Measurements from ENCODE around the gene RYR2.

RYR2 gene

DNA sequence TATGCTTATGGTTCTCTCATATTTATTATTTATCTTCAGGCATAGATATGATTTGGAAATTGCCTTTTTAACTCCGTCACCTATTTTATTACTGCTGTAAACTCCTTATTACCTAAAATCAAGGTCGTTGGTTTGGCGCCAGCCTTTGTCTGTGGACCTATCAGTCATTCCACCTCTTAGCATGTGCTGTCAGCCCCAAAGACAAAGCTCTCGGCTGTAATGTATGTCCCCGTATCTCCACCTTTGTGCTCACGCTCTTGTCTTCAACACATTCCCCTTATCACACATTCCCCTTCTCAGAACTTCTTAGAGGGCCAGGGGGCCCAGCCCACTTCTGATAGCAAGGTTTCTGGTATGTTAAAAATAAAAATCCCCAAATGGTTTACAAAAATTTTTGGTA lies 342.2 kb downstream of the RYR2 start:
- DNase-seq, result no peak

DNA sequence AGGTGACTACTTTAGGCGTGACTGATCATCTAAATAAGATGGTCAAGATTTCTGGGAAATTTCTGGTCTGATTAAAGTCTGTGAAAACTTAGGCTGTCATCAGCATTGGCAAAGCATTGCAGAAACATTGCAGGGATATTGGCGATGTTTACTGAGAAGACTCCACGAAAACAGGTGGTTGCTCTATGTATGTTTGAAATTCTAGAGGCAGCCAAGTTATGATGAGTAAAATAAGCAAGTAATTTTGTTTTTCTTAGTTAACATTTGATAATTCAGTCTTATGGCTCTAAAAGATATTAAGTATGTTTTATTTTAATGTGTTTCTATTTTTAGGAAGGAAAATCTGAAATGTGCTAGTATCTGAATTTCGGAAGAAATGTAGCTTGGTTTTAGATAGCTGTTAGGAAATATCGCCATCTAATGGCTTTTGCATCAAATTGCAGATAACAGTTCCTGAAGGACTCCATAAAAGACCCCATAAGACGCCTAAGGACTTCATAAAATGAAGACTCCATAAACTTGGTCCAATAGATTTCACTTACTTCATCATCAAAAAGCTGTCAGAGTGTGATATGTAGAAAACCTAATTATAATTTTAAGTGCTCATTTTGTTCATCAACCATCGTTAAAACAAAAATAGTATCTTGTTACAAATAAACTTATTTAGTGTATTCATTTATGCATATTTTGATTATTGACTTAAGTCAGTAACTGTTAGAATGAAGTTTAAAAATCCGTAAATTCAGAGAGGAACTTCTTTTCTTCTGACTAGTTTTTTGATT lies 344.6 kb downstream of the RYR2 start:
- no peak for DNase-seq

DNA sequence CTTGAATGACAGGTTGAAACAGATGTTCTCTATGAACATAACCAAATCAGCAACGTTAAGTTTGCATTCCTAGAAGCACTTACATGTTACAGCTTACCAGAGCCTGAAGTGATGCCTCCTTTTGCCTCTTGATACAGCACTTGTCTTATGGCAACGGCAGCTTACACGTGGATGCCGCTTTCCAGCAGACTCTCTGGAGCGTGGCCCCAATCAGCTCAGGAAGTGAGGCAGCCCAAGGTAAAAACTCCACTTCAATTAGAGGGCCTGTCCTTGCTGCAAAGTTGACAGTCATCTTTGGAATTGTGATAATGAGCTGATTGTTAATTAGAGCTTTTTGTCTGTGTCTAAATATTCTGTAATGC lies 345.1 kb downstream of the RYR2 start:
- DNase-seq, result no peak

GRCh38 chr1:237390823-237391222 lies 348.8 kb downstream of the RYR2 start:
- no peak for DNase-seq

DNA sequence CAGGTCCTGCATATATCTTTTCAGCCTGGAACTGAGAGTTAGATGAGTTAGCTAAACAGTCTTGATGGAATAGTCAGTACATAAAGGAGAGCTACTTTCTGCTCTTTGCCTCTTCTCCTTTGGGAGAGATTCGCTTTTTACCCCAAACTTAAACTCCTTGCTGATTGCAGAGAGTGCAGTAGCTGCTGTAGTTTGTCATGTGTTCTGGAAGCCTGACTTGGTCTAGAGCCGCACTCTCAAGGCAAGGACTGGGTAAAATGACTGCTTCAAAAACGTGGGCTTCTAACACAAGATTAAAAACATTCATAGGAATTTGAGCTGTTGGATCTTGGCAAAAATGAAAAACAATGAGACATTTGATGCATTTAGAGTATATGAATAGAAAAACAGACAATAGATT lies 351.6 kb downstream of the RYR2 start:
- DNase-seq, result no peak

DNA sequence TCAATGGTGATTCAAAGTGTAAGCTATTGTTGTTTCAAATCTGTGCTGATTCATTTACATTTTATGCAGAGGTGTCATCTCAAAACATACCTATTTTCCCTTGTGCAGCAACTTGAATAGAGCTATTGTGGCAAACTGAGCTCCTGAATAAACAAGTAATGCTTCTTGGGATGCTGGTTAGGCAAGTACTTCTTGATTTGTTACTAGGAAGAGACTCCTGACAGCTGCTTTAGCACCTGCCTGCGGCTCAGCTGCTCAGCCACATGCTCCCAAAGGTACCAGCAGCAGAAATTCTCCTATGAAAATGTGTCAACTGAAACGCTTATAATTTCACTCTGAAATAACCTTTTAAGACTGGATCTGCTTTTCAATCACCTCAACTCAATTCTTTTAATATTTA lies 352.3 kb downstream of the RYR2 start:
- no peak for DNase-seq

DNA sequence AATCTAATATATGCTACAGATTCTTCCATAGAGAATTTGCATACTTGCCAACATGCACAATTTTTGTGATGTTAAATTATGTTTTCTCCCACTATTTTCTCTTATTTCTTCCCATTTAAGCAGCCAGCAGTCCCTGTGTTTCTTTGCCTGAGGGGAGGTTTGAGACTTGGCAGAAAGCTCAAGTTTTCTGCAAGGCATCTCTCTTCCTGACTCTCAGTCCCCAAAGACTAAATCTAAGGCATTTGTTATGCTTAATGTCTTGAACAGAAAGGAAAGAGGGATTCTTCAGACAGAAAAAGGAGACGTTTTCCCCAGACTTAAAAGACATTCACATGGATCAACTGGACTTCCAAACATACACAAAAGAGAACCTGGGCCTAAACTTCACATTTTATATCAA lies 354.4 kb downstream of the RYR2 start:
- no peak for DNase-seq

DNA sequence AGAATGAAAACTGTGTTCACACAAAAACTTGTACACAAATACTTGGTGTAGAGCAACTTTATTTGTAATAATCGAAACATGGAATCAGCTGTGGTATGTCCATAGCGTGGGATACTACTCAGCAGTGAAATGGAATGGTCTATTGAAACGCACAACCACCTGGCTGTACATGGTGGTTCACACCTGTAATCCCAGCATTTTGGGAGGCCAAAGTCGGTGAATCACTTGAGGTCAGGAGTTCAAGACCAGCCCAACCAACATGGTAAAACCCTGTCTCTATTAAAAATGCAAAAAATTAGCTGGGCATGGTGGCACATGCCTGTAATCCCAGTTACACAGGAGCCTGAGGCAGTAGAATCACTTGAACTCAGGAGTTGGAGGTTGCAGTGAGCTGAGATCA lies 356.8 kb downstream of the RYR2 start:
- DNase-seq, result no peak

DNA sequence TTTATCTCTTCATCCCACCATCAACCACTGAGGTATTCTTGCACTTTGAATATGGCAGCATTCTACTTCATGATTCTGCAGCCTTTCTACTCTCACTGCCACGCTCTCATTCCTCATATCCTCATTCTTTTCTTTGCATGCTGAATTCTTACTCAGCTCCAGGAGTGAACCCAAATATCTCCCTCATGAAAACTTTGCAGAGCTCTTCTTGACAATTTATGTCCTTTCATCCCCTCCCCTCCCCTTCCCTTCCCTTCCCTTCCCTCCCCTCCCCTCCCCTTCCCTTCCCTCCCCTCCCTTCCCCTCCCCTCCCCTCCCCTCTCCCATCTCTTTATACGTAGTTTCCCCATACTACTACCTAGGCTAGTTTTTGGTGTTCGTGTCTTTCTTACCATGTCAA lies 363.9 kb downstream of the RYR2 start:
- DNase-seq, result no peak

GRCh38 chr1:237411621-237412020 lies 369.6 kb downstream of the RYR2 start:
- no peak for DNase-seq

DNA sequence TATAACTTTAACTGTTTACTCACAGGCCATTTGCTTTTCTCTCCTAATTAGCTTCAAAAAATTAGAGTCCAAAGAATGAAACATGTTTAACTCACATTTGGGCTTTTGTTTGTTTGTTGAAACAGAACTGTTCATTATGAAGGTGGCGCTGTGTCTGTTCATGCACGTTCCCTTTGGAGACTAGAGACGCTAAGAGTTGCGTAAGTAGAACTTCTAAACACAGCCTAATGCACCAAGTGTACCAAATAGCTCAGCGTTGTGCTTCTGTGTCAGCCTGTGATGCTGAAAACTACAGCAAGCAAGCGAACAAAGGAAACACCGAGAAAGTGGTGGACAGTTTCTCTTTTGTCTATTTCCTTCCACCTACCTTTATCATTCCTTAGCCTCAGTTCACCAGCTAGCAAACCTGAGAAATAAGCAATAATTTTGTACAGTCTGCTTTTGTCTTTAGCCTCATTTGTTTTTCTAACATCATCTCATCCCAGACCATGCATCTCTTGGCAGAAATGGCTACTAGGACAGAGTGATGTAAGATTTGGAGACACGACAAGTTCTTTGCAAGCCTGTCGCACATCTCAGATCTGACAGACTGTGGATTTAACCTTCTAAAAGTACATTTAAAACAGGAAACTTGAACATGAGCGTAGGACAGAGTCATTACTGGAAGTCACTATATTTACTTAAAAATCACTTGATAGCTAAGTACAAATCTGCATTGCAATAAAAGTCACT lies 375.1 kb downstream of the RYR2 start:
- DNase-seq, result no peak

DNA sequence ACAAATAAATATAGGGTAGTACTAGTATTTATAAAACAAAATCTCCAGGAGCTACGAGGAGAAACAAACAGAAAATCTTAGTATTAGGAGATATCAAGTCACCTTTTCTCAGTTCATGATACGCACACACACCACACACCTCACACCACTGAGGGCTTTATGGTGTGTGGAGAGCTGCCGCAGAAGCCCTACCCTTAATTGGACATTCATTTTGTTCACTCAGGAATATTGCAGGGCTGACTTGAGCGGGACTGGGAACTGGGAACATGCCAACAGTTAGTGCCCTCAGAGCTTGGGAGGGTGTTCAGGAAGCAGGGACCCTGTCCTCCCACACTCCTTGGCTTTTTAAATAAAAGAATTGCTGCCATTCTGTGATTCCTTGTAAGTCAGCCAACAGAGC lies 386.8 kb downstream of the RYR2 start:
- no peak for DNase-seq

DNA sequence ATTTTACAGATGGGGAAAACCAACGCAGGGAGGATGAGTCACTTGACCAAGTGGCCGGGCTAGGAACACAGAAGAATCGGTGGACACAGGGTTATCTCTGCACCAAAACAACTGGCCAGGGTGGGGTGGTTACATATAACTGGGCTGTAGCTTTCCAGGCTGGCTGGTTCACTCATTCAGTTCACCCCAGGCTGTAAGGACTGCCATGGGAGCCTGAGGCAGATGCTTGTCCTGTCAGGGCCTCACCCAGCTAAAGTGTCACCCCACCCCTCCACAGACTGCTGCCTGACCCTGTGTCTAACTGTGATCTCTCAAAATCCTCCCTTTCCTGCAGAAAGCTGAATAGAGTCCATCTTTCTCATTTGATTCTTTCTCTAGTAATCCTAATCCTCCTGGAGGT lies 387.3 kb downstream of the RYR2 start:
- no peak for DNase-seq

DNA sequence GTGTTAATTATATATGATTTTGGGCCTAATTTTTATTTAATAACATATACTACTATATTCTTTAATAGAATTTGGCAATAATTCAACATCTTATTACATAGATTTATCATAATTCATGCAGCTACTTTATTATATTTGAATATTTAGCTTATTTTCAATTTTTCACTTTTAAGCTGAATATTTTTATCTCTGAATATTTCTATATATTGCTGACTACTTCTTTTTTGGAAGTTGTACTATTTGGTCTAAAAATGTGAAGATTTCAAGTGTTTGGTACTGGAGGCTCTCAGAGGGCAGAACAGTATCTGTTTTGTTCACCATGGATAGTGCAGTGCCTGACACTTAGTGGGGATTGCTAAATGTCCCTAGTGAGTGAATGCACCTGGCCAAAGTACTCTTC lies 389.5 kb downstream of the RYR2 start:
- DNase-seq, result no peak

DNA sequence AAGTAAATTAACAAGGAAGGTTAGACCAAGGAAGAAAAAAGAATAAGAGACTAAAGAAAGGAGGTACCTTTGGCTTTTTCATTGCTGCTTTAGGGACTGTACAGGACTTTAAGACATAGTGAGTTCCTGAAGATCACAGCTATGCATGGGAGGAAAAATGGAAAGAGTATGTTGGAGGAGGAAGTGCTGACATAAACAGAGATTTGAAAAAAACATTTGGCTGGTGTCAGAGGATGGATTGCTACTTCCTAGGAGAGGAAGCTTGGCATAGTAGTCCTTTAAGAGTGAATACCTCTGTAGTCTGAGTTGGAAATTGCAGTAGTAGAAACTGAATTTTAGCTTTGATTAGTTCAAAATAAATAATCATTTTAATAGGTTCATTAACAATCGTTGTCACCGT lies 398.4 kb downstream of the RYR2 start:
- no peak for DNase-seq

DNA sequence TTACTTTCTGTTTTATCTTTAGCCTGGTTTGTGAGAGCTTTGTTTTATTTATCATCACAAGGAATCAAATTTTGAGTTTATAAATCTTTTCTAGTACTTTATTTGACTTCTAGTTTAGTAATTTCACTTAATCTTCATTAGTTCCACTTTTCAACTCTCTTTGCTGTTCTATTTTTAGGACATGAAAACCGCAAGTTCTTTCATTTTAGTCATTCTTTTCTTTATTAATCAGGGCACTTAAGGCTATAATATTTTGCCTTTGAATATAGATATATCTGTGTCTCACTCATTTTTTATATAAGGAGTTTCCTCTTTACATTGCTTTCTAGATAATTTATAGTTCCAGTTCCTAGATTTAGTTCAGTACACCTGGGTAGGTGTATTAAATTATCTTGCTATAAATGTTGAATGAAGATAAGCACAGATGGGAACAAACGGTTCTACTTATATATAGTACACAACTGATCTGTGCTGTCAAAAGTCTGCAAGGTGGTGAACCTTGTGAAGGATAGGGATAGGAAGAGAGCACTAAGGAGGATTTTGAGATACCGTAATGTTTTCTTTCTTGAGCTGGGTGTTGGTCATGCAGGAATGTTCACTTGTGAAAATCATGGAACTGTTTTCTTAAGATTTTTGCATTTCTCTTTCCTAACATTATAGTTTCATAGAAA lies 402.3 kb downstream of the RYR2 start:
- DNase-seq, result no peak

DNA sequence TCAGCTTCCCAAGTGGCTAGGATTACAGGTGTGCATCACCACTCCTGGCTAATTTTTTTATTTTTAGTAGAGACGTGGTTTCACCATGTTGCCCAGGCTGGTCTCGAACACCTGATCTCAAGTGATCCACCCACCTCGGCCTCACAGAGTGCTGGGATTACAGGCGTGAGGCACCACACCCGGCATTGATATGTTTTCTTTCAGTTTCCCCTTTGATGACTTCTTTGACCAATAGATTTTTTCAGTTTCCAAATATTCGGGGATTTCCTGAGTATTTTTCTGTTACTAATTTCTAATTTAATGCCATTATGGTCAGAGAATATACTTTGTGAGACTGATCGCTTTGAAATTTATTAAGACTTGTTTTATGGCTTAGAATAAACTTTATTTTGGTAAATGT lies 406.1 kb downstream of the RYR2 start:
- DNase-seq, result no peak

DNA sequence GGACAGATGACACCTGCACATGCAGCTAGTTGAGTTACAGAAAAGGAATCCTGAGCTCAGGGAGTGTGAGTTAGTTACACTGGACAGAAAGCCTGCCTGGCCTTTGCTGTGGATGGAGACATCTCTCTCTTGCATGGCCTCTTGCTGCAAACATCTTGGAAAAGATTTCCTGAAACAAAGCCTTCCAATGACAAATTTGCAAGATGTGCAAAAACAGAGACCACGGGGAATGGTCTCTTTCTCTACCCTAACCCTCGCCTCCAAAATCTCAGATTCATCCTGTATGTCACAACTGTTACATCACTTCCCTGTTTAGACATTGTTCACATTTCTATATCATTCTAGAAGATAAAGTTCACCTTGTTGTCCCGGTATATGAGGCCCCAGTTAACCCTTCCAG lies 415.6 kb downstream of the RYR2 start:
- no peak for DNase-seq

DNA sequence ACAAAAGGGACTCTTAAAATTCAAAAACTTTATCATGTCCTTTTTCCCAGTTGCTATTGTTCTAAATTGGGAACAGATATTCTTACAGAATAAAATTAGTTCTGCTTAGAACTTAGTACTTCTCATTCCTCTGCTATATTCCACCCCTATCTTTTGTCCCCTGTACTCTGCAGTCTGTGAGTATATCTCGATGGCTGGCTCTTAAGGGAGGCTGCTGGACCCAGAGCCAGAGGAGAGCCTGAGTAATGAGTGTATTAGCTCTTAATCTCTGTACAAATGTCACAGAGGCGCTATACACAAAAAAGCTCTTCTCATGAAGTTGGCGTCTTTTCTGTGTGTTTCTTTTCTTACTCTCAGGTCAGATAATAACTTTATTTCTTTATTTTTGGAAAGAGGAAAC lies 425.3 kb downstream of the RYR2 start:
- no peak for DNase-seq

GRCh38 chr1:237470712-237471338 lies 428.8 kb downstream of the RYR2 start:
- peak; percentile 52 for DNase-seq

DNA sequence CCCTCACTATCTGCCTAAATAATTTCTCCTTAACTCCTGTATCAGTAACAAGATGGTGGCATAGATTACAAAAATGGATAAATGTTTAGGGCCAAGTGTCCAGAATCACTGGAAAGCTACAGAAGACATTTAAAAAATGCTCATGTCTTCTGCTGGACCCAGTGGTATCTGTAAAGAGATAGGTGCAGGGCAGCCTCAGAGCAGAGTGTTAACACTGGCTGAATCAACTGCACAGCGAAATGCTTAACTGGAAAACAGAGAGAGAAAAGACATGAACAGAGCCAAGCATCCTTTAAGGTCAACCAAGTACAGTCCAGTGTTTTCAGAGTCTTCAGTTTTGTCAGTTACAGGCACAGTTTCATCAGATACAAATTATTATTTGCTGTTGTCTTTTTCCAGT lies 429.4 kb downstream of the RYR2 start:
- DNase-seq, result no peak

DNA sequence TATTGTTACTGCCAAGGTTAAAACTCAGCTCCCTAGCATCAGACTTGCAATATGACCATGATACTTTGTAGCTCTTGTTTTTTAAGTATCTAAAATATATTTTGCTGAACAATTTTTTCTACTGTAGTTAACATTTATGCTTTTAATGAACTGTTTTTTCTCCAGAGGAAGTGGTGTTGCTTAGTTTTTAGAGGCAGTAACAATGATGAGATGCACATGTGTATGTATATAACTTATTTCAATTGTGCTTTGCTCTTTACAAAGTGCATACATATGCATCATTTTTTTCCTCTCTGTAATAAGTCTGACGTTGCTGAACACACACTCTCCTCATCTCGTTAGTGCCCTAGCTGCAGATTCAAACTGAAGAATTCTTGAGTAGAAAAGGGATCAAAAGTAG lies 430.0 kb downstream of the RYR2 start:
- DNase-seq, result no peak

DNA sequence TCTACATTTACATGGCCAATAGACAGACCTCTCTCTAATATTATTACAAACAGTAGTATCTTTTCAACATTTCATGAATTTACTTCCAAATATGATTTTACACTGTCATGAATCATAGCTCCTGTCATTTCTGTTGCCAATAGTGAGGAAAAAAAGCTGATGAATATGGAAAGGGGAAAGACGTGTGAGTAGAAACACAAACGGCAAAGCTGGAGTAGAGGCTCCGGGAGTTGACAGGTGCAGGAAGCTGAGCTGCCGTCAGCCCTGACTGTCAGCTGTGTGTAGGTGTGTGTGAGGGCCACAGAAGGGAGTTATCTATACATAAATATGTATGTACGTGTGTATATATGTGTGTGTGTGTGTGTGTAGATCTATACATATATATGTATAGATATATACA lies 431.9 kb downstream of the RYR2 start:
- no peak for DNase-seq

GRCh38 chr1:237478082-237478481 lies 436.1 kb downstream of the RYR2 start:
- DNase-seq, result no peak
